Naive thymus-derived CD8-positive, alpha-beta T cell (primary cell): ENCODE data around the gene L3MBTL1. TPM values are rescaled to one million over a fixed set of nuclear protein-coding genes. Genes with fewer than 3 reads are reported as not detected.

Experiments
- ATAC-seq, 2 donors: fragments of 150-1000 bp; cut with Tn5 transposase in 1 of 2; sonication (Bioruptor Pico), chemical (Tn5 transposase) in 1 of 2; 1 replicate in 1 of 2; 2 replicates in 1 of 2; pipeline ENCODE4 v1.10.0; 2021; ENCODE audit warnings: mild to moderate bottlenecking in 2 of 2, moderate library complexity in 2 of 2
- POLR2A ChIA-PET: fragments of 350-600 bp; sonication (Branson Sonifier 250); formaldehyde crosslinking; loops from one replicate; lab custom pipeline; 2021; ENCODE audit warnings: antibody characterized with exemption; lab: Charles Lee
- DNase-seq, 10 donors: peaks; one replicate each; pipeline versions ENCODE4 v3.0.0 to v3.0.0-alpha.2; 2020 to 2022
- H3K27ac Mint-ChIP-seq, 10 donors: one replicate each; pipeline ENCODE4 v1.8.0; 2020 to 2022; ENCODE audit warnings: mild to moderate bottlenecking in 10 of 10, mixed read lengths in 10 of 10, moderate library complexity in 4 of 10, inconsistent platforms in 1 of 10
- H3K27me3 Mint-ChIP-seq, 5 donors: one replicate each; pipeline ENCODE4 v1.8.0; 2021 to 2022; ENCODE audit warnings: mixed read lengths in 5 of 5
- H3K36me3 Mint-ChIP-seq, 3 donors: one replicate each; pipeline ENCODE4 v1.8.0; 2020 to 2022; ENCODE audit warnings: mixed read lengths in 3 of 3, mild to moderate bottlenecking in 2 of 3, inconsistent platforms in 1 of 3
- H3K4me1 Mint-ChIP-seq, 4 donors: one replicate each; pipeline ENCODE4 v1.8.0; 2021 to 2022; ENCODE audit warnings: mixed read lengths in 4 of 4
- H3K4me3 Mint-ChIP-seq, 10 donors: one replicate each; pipeline ENCODE4 v1.8.0; 2020 to 2022; ENCODE audit warnings: mild to moderate bottlenecking in 10 of 10, mixed read lengths in 10 of 10, moderate library complexity in 6 of 10, inconsistent platforms in 1 of 10
- H3K9me3 Mint-ChIP-seq, 9 donors: one replicate each; pipeline ENCODE4 v1.8.0; 2020 to 2022; ENCODE audit warnings: mixed read lengths in 9 of 9, mild to moderate bottlenecking in 3 of 9, inconsistent platforms in 1 of 9, moderate library complexity in 1 of 9
- polyA plus RNA-seq, 3 donors: library from polyadenylated mRNA; unstranded; fragments of 300-500 nt; fragmentation: Illumina TruSeq; gene quantifications; one replicate each; pipeline ENCODE4 v1.2.3, GENCODE V29; 2021
- total RNA-seq, 8 experiments: library from RNA in 2 of 8; stranded (reverse) in 2 of 8; gene quantifications; one replicate each; pipeline ENCODE4 v1.2.3 and lab custom pipeline; 2021 to 2026

L3MBTL1 gene
- total and polyA plus RNA-seq, 5 experiments from 2014 or later = 0.66 to 27.2 (median 1.7) TPM

DNA sequence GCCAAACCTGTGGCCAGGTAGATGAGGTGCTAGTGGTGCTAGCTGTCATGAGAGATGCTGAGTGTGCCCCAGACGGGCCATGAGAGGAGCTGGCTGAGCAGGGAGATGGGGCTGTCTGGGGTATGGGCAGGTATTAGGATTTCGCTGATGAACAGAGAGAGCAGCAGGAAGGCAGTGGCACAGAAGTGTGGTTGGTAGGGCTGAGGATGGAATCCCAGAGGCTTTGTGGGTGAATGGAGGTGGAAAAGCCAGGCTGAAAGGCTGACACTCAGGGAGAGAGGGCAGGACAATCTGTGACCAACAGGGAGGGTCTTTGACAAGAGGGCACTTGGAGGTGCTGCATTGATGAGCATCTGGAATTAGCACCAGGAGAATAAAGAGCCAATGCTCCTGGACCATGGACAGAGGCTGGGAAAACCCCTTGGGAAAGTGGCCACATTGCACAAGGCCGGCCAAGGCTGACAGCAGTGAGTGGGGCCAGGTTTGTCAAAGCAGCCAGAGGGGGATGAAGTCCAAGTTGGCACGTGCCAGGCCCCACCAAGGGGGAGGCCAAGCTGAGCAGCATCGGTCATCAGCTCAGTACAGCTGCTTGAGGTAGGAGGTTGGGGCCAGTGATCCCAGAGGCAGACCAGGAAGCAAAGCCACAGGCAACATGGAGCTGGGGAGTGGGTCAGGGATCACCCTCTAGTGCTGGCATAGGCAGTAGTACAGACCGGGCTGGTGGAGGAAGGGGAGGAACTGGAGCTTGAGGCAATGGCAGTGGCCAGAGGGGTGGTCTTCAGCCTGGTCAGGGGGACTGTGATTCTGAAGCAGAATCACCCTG lies 31.6 kb downstream of the L3MBTL1 start:
- peaks cover 0 to 26% (median 2%) of the 10 kb centered on the region in 3 donors for H3K36me3 Mint-ChIP-seq
- ATAC-seq (no peak), DNase-seq (no peak)
- H3K27ac Mint-ChIP-seq = peak overlapping the region in 2 of 10 donors; percentile 7 to 8
- POLR2A ChIA-PET = no interaction called here
- no peak overlapping the region for H3K4me3 Mint-ChIP-seq
- no peaks in the 10 kb centered on the region for H3K4me1 Mint-ChIP-seq
- H3K27me3 Mint-ChIP-seq = no peaks in the 10 kb centered on the region
- no peaks in the 10 kb centered on the region for H3K9me3 Mint-ChIP-seq

DNA sequence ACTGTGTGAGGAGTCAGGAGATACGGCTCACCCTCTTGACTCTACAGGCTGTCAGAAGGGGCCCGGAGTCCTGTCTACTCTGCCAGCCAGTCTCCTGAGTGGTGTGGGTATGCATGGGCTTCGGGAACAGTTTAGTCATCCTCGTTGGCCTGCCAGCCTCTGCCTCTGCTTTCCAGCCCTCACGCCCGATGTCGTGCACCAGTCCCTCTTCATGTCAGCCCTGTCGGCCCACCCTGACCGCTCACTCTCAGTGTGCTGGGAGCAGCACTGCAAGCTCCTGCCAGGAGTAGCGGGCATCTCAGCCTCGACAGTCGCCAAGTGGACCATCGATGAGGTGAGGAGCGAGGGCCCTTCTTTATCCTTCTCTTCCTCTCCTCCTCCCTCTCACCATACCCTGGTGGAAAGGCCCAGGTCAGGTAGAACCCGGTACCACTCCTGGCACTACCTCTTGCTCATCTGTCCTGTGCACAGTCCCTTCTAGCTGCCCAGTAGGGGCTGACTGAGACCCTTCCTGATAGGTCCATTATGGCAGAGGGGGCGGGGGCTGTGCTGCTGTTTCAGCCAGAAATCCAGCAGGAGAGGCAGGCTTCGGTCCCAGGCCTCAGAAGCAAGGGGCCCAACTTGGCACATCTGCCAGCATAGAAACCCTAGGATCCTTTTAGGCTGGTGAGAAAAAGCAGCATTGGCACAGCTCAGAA lies 32.6 kb downstream of the L3MBTL1 start:
- POLR2A ChIA-PET = no interaction called here
- no peak for ATAC-seq
- no peaks in the 10 kb centered on the region for H3K27me3 Mint-ChIP-seq
- H3K9me3 Mint-ChIP-seq = no peaks in the 10 kb centered on the region
- H3K36me3 Mint-ChIP-seq = peaks cover 0 to 29% (median 2%) of the 10 kb centered on the region in 3 donors
- no peak for DNase-seq
- no peak overlapping the region for H3K4me3 Mint-ChIP-seq
- H3K4me1 Mint-ChIP-seq = no peaks in the 10 kb centered on the region
- peak overlapping the region in 2 of 10 donors; percentile 8 to 41 for H3K27ac Mint-ChIP-seq

DNA sequence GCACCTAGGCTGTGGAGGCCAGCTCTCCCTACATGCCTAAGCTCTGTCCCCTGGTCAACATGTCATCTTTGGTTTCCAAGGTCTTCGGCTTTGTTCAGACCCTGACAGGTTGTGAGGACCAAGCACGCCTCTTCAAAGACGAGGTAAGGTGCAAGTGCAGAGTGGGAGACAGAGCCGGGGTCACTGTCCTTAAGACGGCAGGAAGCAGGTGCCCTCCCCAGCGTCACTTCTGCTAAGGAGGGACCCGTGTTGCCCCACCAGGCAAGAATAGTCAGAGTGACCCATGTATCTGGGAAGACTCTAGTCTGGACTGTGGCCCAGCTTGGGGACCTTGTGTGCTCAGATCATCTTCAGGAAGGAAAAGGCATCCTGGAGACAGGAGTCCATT lies 33.2 kb downstream of the L3MBTL1 start:
- POLR2A ChIA-PET = no interaction called here
- H3K9me3 Mint-ChIP-seq = no peaks in the 10 kb centered on the region
- no peak overlapping the region for H3K4me3 Mint-ChIP-seq
- no peaks in the 10 kb centered on the region for H3K4me1 Mint-ChIP-seq
- DNase-seq = no peak
- H3K27ac Mint-ChIP-seq = no peak overlapping the region
- no peak for ATAC-seq
- H3K36me3 Mint-ChIP-seq = peaks cover 0 to 28% (median 2%) of the 10 kb centered on the region in 3 donors
- H3K27me3 Mint-ChIP-seq = no peaks in the 10 kb centered on the region

DNA sequence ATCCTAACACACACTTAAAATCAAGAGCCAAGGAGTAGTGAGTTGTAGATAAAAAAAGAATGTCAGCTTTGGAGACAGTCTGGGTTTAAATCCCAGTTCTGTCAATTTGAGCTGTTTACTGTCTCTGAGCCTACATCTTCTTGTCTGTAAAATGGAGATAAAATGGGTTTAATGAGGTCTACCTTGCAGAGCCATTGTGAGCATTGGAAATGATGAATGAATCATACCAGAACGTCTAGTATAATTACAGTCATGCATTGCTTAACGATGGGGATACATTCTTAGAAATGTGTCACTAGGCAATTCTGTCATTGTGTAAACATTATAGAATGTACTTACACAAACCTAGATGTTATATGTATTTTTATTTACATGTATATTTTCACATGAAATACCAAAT lies 33.7 kb downstream of the L3MBTL1 start:
- POLR2A ChIA-PET = no interaction called here
- no peak for ATAC-seq
- Mint-ChIP-seq H3K27ac (no peak overlapping the region), H3K4me3 (no peak overlapping the region), H3K27me3 (no peaks in the 10 kb centered on the region), H3K36me3 (peaks cover 0 to 23% (median 2%) of the 10 kb centered on the region in 3 donors), H3K9me3 (no peaks in the 10 kb centered on the region), H3K4me1 (no peaks in the 10 kb centered on the region)
- DNase-seq = no peak

DNA sequence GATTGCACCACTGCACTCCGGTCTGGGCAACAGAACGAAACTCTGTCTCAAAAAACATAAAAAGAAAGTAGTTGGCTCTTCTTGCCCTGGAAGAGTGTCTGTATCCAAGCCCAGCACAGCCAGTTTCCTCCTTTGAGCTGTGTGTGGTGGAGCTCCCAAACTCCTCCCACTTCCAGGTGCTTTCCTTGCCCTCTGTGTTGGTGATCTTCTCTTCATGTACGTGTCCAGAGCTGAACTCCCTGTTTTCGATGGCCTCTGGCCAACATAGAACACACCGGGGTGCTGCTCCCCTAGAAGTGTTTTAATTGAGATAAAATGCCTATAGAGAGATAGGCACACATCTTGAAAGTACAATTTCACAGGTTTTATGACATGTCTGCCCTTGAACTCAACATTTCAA lies 34.7 kb downstream of the L3MBTL1 start:
- ATAC-seq = no peak
- H3K36me3 Mint-ChIP-seq = peaks cover 0 to 20% (median 8%) of the 10 kb centered on the region in 3 donors
- H3K4me1 Mint-ChIP-seq = no peaks in the 10 kb centered on the region
- no peaks in the 10 kb centered on the region for H3K27me3 Mint-ChIP-seq
- POLR2A ChIA-PET = no interaction called here
- H3K9me3 Mint-ChIP-seq = no peaks in the 10 kb centered on the region
- H3K4me3 Mint-ChIP-seq = no peak overlapping the region
- DNase-seq = no peak
- no peak overlapping the region for H3K27ac Mint-ChIP-seq

DNA sequence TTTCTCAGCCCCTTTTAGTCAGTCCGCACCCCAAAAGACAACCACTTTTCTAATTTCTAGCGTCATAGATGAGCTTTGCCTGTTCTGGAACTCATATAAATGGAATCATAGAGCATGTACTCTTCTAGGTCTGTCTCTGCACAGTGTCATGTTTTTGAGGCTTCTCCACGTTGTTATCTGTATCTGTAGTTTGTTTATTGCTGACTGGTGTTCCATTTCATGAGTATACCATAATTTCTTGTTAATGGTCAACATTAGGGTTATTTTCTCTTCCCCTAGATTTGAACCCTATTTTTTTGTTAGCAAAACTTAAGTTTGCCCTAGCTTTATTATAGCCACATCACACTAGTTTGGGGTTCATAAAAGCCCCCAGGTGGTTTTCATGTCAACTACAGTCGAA lies 35.2 kb downstream of the L3MBTL1 start:
- Mint-ChIP-seq H3K36me3 (peaks cover 0 to 22% (median 8%) of the 10 kb centered on the region in 3 donors), H3K27me3 (no peaks in the 10 kb centered on the region), H3K27ac (no peak overlapping the region), H3K4me1 (no peaks in the 10 kb centered on the region), H3K9me3 (no peaks in the 10 kb centered on the region), H3K4me3 (no peak overlapping the region)
- ATAC-seq = no peak
- POLR2A ChIA-PET = no interaction called here
- no peak for DNase-seq

DNA sequence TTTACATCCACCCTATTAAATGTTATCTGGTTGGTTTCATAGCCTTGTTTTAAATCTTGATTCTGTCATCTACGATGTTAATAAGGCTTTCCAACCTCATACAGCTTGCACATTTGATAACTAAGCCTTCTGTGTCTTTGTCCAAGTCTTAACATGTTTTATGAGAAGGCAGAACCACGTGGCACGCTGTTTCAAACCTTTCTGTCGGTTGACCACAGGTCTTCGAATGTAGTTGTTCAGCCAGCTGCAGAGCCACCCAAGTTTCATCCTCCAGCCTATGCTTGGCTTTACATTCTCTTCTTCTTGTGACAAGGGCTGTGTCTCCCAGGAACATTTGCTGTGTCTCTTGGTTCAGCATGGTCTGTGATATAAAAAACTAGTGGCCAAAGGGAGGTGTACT lies 35.6 kb downstream of the L3MBTL1 start:
- H3K27ac Mint-ChIP-seq = no peak overlapping the region
- no peaks in the 10 kb centered on the region for H3K9me3 Mint-ChIP-seq
- peaks cover 0 to 26% (median 8%) of the 10 kb centered on the region in 3 donors for H3K36me3 Mint-ChIP-seq
- no peak overlapping the region for H3K4me3 Mint-ChIP-seq
- POLR2A ChIA-PET = no interaction called here
- DNase-seq (no peak), ATAC-seq (no peak)
- H3K4me1 Mint-ChIP-seq = no peaks in the 10 kb centered on the region
- no peaks in the 10 kb centered on the region for H3K27me3 Mint-ChIP-seq

DNA sequence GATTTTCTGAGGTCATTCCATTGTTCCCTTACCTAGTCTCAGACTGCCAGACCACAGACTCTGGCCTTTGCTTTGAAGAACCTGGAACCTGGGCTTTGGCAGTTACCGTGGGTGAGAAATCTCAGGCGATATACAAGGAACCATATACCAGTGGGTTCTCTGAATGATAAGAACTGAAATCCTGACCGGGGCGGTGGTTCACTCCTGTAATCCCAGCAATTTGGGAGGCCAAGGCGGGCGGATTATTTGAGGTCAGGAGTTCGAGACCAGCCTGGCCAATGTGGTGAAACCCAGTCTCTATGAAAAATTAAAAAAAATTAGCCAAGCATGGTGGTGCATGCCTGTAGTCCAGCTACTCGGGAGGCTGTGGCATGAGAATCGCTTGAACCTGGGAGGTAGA lies 37.0 kb downstream of the L3MBTL1 start:
- Mint-ChIP-seq H3K4me1 (no peaks in the 10 kb centered on the region), H3K27me3 (no peaks in the 10 kb centered on the region), H3K9me3 (no peaks in the 10 kb centered on the region), H3K4me3 (no peak overlapping the region), H3K27ac (peak overlapping the region in 2 of 10 donors; percentile 54 to 57), H3K36me3 (peaks cover 0 to 26% (median 8%) of the 10 kb centered on the region in 3 donors)
- no peak for DNase-seq
- ATAC-seq = no peak
- POLR2A ChIA-PET = no interaction called here

DNA sequence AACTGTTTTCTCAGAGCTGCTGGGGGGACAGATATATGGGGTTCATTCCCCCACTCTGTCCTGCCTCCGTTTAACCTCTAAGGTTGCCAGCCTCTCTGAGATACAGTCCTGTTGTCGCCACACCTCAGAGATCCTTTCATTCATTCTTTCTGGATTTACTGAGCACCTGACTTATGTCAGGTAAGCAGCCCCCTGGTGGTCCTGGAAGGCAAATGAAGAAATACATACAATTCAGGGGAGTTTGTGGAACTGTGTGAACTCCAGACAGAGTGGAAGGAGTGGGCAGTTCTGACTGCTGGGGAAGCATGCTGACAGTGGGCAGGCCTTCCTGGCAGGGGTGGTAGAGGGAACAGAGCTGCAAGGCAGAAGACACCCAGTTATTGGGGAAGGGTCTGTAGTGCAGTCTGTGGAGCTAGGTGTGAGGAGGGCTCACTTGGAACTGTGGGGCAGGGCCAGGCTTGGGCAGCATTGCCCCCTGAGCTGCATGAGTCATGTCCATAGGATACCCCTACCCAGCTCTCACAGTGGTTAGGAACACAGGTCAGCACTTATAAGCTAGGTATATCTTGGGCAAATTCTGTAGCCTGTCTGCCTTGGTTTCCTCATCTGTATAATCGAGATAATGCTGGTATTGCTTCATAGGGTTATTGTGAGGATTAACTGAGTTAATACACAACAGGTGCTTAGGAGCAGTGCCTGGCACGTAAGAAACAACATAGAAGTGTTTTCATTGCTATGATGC lies 38.5 kb downstream of the L3MBTL1 start:
- ATAC-seq (no peak), DNase-seq (no peak)
- Mint-ChIP-seq H3K27ac (peak overlapping the region in 1 of 10 donors; percentile 17), H3K4me3 (no peak overlapping the region), H3K4me1 (no peaks in the 10 kb centered on the region), H3K27me3 (no peaks in the 10 kb centered on the region), H3K9me3 (no peaks in the 10 kb centered on the region), H3K36me3 (peaks cover 0 to 23% (median 8%) of the 10 kb centered on the region in 3 donors)
- POLR2A ChIA-PET = interaction anchor here (0.6 kb wide), 1 partner anchor 94 kb away, joined by 5 read pairs; no protein-coding TSS in a partner anchor

DNA sequence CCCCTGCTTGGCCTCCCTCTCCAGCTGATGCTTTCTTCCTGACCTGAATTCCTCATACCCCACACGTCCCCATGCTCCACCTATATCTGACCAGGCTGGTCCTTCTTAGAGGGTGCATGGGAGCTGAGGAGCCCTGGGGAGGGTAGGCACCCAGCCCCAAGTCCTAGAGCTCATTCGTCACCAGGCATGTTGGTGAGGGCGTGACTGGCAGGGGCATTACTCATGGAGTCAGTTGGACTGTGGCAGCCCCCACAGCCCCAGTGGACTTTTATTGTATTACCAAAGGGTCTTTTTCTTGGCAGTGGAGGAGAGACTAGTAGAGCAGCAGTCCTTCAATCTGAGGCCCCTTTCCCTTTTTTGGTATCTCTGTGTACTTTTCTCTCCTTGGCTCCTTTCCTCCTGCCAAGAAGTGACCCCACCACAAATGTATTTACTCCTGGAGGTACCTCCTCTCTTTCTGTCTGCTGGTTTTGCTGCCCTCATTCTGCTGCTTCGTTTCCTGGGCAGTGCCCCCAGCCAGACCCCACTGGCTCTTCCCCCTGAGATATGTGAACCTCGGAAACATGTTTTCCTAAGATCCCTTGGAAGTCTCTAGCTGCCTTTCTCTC lies 40.9 kb downstream of the L3MBTL1 start:
- Mint-ChIP-seq H3K27me3 (peaks cover 0 to 2% (median 0%) of the 10 kb centered on the region in 5 donors), H3K4me1 (no peaks in the 10 kb centered on the region), H3K36me3 (peaks cover 0 to 20% (median 6%) of the 10 kb centered on the region in 3 donors), H3K27ac (no peak overlapping the region), H3K9me3 (no peaks in the 10 kb centered on the region), H3K4me3 (no peak overlapping the region)
- no peak for DNase-seq
- POLR2A ChIA-PET = no interaction called here
- no peak for ATAC-seq

DNA sequence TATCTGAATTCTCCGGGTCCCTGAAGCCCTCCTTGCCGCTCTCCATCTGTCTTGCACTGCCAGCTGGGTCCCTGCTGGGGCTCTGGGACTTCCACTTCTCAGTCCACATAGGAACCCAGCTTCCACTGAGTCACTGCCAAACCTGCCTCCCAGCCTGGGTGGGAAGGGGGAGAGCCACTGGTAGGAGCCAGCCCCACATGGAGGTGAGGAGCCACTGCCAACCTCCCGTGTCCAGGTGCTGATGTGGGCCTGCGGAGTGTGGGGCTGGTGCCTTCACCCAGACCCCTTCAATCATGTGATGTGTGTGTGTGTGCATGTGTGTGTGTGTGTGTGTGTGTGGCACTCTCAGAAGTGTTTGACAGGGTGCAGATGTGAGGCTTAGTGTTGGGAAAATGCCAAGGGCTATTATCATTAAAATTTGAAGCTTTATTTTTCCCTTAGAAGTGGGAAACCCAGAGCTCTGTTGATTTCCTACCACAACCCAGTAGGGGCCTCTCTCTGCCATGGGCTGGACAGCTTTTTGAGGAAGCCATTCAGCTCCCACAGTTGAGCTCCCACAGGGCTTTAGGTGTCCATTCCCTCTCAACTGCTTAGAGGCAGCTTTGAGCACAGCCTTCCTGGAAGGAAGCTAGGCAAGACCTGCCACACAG lies 42.0 kb downstream of the L3MBTL1 start:
- Mint-ChIP-seq H3K27ac (no peak overlapping the region), H3K9me3 (no peaks in the 10 kb centered on the region), H3K36me3 (peaks cover 0 to 14% (median 6%) of the 10 kb centered on the region in 3 donors), H3K27me3 (peaks cover 0 to 2% (median 0%) of the 10 kb centered on the region in 5 donors), H3K4me1 (no peaks in the 10 kb centered on the region), H3K4me3 (no peak overlapping the region)
- DNase-seq = no peak
- ATAC-seq = no peak
- POLR2A ChIA-PET = no interaction called here

DNA sequence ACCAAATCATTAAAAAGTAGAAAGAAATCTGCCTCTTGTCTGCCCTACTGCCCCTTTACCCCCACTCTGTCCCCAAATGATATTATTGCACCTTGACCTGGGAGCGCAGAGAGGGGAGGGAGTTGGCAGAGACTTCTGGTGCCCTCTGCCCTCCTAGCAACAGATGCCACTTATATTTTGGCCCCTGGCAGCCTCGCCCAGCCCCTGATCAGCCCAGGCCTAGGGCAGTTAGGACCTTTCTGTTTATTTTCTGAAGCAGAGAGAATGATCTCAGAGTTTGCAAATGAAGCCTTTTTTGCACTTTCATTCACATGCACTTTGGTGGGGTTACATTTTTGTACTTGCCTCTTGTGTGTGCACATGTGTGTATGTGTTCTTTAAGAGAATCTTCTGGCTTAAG lies 43.0 kb downstream of the L3MBTL1 start:
- no peaks in the 10 kb centered on the region for H3K9me3 Mint-ChIP-seq
- no peaks in the 10 kb centered on the region for H3K4me1 Mint-ChIP-seq
- DNase-seq (no peak), ATAC-seq (no peak)
- POLR2A ChIA-PET = no interaction called here
- no peak overlapping the region for H3K4me3 Mint-ChIP-seq
- H3K36me3 Mint-ChIP-seq = peaks cover 0 to 12% (median 6%) of the 10 kb centered on the region in 3 donors
- peak overlapping the region in 1 of 10 donors; percentile 3 for H3K27ac Mint-ChIP-seq
- peaks cover 0 to 2% (median 0%) of the 10 kb centered on the region in 5 donors for H3K27me3 Mint-ChIP-seq
